ENCODE measurements around the gene SERPINB6. TPM values are rescaled to one million over a fixed set of nuclear protein-coding genes. Genes with fewer than 3 reads are reported as not detected.
A peak's percentile ranks its signal among the peaks of the same experiment; 100 is the strongest.

SERPINB6 gene
- total RNA-seq, 1 experiment from 2014 or later, result 39.0 TPM

GRCh38 chr6:2931970-2932748 lies 39.2 kb downstream of the SERPINB6 start:
- Histone ChIP-seq H3K27ac (ENCODE audit: insufficient read length, low read depth, low read length) (no peak overlapping the region), H3K4me2 (ENCODE audit: insufficient read depth, insufficient read length, low read length) (no peak overlapping the region), H2BK12ac (ENCODE audit: insufficient read length, low read depth, low read length) (no peak overlapping the region), H2BK120ac (ENCODE audit: low read depth, low read length, poor library complexity, severe bottlenecking) (no peak overlapping the region), H4K20me1 (ENCODE audit: control insufficient read depth, insufficient read depth, insufficient read length) (no peaks in the 10 kb centered on the region), H2BK20ac (ENCODE audit: low read depth, low read length, poor library complexity, severe bottlenecking) (no peak overlapping the region), H3K79me1 (ENCODE audit: insufficient read depth, low read depth, low read length, poor library complexity, severe bottlenecking) (no peaks in the 10 kb centered on the region), H2AFZ (ENCODE audit: low read length) (no peak overlapping the region), H3K4me1 (ENCODE audit: insufficient read depth, low read length) (peaks cover 13% of the 10 kb centered on the region), H3K23ac (ENCODE audit: insufficient read length, low read depth, low read length) (no peak overlapping the region), H2BK15ac (ENCODE audit: low read depth, low read length) (no peak overlapping the region), H3K9ac (ENCODE audit: extremely low read depth, insufficient read length, low read length) (no peak overlapping the region), H3K9me3 (ENCODE audit: control insufficient read depth, low read depth, low read length) (no peaks in the 10 kb centered on the region), H4K8ac (replicated peaks; ENCODE audit: insufficient read length, low read depth, low read length) (no peak overlapping the region), H3K79me2 (ENCODE audit: insufficient read depth, low read length) (no peaks in the 10 kb centered on the region), H2AK5ac (ENCODE audit: insufficient read length, low read length) (no peak overlapping the region), H4K91ac (ENCODE audit: insufficient read length, low read depth, low read length) (no peak overlapping the region), H3K56ac (ENCODE audit: insufficient read length, low read depth, low read length) (no peak overlapping the region), H4K5ac (ENCODE audit: insufficient read length, low read depth, low read length) (no peak overlapping the region), H3K4ac (ENCODE audit: low read depth, low read length) (no peak overlapping the region), H3K27me3 (ENCODE audit: insufficient read depth, low read length) (no peaks in the 10 kb centered on the region), H3T11ph (ENCODE audit: low read length) (no peak overlapping the region), H3K18ac (ENCODE audit: insufficient read length, low read depth, low read length) (no peak overlapping the region), H3K14ac (ENCODE audit: insufficient read depth, low read length) (no peak overlapping the region), H2BK5ac (ENCODE audit: insufficient read length, low read length) (no peak overlapping the region), H3K23me2 (ENCODE audit: insufficient read length, low read depth, low read length, poor library complexity, severe bottlenecking) (no peaks in the 10 kb centered on the region)
- Mint-ChIP-seq H3K36me3 (ENCODE audit: insufficient read depth in 1 of 3, low read depth in 3 of 3) (peaks cover 4 to 7% (median 5%) of the 10 kb centered on the region in 3 experiments; a peak in 4 of 7 replicates), H3K4me3 (peak overlapping the region in 1 of 2 experiments; percentile 42; a peak in 1 of 5 replicates), H3K27me3 (ENCODE audit: low read depth) (no peaks in the 10 kb centered on the region), H3K4me1 (peaks cover 40 to 49% of the 10 kb centered on the region in 2 experiments), H3K27ac (peak overlapping the region in 1 of 3 experiments; percentile 15; a peak in 2 of 7 replicates), H3K9me3 (peaks cover 6 to 9% of the 10 kb centered on the region in 2 experiments; a peak in 3 of 5 replicates)
- peak; percentile 99 for TF ChIP-seq CTCF (conservative IDR thresholded peaks at IDR 0.05)
- WGBS (ENCODE audit: extremely low coverage, insufficient read length, low lambda C conversion rate), result no CpG with 5 or more reads among the region's 11 CpGs
- DNase-seq, result peak; percentile 93

All from H9 (cell line).